Activated T-helper 1 cell treated with anti-CD3 and anti-CD28 coated beads, Interleukin-2, amount 50 U/mL, for 16 hours (primary cell): ENCODE measurements around the gene PLXND1.

Source experiments
- DNase-seq, 2 donors: peaks; one replicate each; pipeline ENCODE4 v3.0.0-alpha.2; 2020; ENCODE audit warnings: low read depth in 1 of 2, low spot score in 1 of 2

The PLXND1 gene

DNA sequence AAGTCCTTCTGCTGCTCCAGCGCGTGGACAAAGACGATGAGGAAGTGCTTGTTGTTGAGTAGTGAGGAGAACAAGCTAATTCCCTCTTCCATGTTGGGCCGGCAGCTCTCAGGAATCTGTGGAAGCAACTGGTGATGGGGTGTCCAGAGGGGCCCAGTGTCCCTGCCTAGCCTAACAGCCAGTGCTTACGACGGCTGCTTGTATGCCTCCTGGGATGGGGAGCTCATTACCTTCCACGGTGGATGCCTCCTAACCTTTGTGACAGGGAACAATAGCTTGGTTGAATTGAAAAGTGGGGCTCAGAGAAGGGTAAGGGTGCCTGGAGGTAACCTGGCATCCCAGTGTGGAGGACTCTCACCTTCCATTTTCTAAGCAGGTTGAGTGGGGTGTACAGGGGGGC lies 40.6 kb downstream of the PLXND1 start:
- no peak for DNase-seq

- no peak for DNase-seq
These were observed 41.4 kb downstream of the PLXND1 start for GRCh38 chr3:129564981-129565644.

GRCh38 chr3:129563850-129564535 lies 42.5 kb downstream of the PLXND1 start:
- no peak for DNase-seq

- no peak for DNase-seq
These were observed 43.1 kb downstream of the PLXND1 start for GRCh38 chr3:129563332-129563731.

- no peak for DNase-seq
These were observed 43.7 kb downstream of the PLXND1 start for GRCh38 chr3:129562803-129563202.

GRCh38 chr3:129561619-129562248 lies 44.7 kb downstream of the PLXND1 start:
- no peak for DNase-seq

GRCh38 chr3:129560911-129561594 lies 45.4 kb downstream of the PLXND1 start:
- DNase-seq, result no peak

DNA sequence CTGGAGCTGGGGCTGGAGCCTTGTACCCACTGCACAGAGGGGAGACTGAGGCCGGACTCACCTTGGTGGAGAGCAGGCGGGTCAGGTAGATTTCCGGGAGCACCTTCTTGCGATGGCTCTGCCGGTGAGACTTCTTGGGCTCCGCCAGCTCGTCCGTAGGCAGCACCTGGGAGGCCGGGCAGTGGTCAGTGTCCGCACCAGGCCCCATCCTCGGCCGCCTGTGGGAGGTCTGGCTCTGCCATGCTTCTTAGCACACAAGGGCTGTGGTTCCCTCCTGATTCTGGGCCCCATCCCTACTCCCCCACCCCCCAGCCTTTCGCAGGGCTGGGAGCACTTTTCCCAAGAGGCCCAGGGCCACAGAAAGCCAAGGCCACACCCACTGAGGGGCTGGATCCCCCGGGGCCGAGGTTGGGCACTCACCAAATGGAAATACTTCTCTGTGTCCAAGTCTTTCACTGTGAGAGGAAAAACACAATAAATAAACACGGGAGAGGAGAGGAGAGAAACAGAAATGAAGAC lies 46.1 kb downstream of the PLXND1 start:
- DNase-seq, result no peak

DNA sequence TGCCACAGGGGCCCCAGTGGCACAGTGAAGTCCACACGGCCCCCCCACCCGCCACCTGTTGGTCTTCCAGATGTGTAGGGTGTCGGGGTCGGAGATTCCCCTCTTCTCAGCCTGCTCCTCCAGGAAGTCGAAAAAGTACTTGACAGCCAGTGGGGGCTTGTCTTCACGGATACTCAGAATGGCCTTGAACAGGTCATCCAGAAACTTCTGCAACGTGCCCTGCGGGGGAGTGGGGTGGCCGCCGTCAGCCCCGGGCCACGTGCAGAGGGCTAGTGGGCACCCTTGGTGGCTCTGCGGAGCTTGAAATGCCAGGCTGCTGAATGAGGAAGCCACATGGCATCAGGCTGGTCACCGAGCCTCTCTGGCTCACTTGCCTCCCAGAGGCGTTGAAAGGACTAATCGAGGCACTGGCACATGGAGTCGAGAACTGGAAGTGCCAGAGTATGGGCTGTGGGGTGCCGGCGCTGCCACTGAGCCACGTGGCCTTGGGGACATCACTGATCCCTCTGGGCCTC lies 46.9 kb downstream of the PLXND1 start:
- no peak for DNase-seq

DNA sequence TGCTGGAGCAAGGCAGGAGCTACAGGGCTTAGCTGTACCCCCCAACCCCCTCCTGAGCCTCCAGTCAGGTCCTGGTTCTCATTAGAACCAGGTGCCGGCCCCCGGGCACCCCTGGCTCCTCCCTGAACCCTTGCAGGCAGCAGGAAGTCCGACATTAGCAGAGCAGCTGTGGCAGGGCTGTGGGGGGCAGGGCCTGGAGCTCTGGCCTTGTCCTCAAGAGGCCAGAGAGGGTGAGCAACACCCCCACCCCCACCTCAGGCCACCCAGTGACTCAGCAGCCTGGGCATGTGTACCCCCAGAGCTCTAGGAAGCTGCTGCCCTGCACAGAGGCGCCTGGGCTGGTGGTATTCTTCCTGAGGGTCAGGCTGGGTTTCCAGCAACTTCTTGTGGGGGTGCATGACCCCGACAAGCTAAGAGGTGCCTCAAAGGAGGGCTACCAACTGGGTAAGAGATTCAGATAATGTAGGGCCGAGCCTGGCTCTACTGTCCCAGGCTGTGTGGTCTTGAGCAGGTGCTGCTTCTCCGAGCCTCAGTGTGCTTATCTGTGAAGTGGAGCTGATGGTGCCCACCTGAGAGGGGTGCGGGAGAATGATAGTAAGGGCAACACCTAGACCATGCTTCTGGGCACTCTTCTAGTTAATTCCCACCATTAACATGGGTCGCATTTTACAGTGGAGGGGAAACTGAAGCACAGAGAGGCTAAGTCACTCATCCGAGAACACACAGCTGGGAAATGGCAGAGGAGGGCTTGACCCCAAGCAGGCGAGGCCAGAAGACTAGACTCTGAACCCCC lies 47.5 kb downstream of the PLXND1 start:
- DNase-seq, result no peak

- no peak for DNase-seq
These were observed 48.2 kb downstream of the PLXND1 start for GRCh38 chr3:129558081-129558771.

- DNase-seq, result no peak
These were observed 49.0 kb downstream of the PLXND1 start for GRCh38 chr3:129557548-129557894.

DNA sequence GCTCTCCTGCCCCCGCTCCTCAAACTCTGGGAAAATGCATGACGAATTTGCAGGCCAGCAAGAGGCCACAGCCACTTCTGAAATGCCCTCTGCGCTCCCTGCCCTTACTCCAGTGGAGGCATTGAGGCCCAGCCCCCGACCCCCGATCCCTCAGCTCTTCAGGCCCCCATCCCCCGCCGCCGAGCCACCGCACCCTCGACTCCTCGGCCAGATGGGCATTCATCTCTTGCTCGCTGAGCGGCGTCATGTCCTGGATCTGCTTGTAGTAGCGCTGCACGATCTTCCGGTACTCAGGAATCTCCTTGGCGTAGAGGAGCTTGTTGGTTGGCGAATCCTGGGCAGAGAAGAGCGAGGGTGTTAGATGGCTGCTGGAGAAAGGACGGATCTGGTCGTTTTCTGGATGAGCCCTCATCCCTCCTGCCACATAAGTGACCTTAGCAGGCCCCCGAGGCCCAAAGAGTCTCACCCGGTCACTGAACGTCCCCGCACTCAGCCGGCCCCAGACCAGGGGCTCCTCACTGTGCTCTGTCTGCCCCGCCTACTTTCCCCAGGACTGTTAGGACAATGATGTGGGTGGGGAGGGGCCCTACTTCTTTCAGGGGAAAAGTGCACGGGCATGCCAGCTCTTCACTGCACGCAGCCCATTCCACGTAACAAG lies 49.5 kb downstream of the PLXND1 start:
- DNase-seq, result no peak

DNA sequence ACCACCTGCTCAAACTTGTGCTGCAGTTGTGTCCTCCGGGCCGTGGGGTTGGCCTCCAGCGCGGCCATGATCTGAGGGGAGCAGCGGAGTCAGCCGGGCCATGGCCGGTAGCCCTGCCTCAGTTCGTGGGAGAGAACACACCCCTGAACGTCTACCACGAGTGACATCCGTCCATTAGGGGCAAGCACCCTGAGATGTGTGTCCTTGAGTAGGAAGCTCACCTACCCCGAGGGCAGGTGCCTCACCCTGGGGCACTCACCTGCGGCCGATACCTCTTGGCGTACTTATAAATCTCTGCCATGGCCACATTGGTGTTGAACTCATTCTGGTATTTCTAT lies 50.1 kb downstream of the PLXND1 start:
- no peak for DNase-seq

GRCh38 chr3:129555616-129556357 lies 50.7 kb downstream of the PLXND1 start:
- DNase-seq, result no peak

DNA sequence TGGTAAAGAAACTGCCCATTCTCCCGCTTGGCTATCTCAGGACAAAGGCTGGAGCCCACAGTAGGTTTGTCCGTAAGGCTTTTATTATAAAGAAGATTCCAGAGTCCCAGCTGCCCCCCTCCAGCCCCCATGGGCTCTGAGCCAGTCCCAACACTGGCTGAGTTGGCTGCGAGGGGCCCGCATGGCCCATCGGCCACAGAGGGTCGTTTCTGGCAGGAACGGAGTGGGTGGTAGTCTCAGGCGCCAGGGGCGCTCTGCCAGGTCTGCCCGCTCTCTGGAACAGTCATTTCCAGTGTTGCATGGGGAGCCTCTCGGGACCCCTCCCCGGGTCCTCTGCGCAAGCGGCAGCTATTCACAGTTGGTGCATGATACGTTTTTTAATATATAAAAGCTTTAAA lies 51.3 kb downstream of the PLXND1 start:
- DNase-seq, result no peak

DNA sequence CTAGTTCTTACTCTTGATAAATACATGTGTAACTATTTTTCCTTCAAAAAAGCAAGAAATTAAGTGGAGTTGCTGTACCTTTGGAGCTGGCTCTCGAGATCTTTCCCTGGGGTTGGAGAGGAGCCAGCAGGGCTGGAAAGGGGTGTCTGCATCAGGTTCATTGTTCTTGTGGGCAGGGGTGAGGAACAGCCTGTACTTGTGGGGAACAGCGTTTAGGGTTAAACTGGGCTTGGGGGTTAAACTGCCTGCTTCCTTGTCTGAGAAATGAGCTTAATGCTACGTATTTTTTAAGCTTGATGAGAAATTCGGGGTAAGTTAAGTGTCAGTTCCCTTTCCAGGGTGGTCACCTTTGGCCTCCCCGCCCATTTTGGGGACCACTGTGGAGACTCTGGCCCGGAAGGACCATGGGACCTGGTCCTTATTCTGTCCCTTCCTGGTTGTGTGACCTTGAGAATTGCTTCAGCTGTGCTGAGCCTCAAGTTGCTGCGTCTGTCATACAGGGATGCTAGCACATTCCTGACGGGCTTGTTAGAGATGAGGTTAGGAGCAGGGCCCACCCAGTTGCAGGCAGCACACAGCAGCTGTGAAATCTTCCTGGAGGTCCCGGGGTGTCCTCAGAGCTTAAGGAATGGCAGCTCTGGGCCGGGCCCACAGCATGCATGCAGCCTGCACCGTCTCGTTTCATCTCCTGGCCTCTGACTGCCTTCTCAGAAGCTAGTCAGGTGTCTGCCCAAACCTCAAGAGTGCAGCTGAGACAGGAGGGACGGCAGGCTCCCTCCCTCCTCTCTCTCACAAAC lies 51.9 kb downstream of the PLXND1 start:
- no peak for DNase-seq

DNA sequence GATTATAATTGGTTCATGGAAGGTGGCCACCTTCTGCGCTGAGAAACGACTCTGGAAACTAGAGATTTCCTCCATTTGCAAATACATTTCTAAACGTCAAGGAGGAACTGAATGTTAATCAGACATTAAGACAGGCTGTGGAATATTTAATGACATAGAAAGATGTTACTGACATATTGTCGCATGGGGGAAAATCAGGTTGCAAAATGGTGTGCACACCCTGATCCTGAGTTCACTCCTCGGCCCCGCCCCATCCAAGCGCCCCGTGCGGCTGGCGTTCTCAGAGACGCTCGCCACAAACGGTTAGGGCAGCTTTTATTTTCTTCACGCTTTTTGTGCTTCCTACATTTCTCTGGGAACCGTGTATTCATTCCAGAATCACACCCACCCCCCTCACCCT lies 52.8 kb downstream of the PLXND1 start:
- DNase-seq, result no peak
